NB4 (cell line): ENCODE results near the gene MGLL.

Experiments used
- DNase-seq: peaks from one replicate; pipeline ENCODE4 v3.0.0; 2010; ENCODE audit warnings: low read depth
- H3K4me3 ChIP-seq: one replicate; pipeline ENCODE4 v1.5.1; 2011; ENCODE audit warnings: mild to moderate bottlenecking, low read depth, low read length, moderate library complexity
- CTCF ChIP-seq: IDR thresholded peaks from one replicate; pipeline ENCODE4 v1.5.1; 2012; ENCODE audit warnings: low read depth, low read length
- MAX ChIP-seq: IDR thresholded peaks from 2 replicates; pipeline ENCODE4 v1.6.1; 2011; ENCODE audit warnings: low read depth, low read length
- MYC ChIP-seq: IDR thresholded peaks from 2 replicates; pipeline ENCODE4 v1.6.1; 2011; ENCODE audit warnings: low read depth, low read length
- POLR2A ChIP-seq: IDR thresholded peaks from 2 replicates; pipeline ENCODE4 v1.6.1; 2011; ENCODE audit warnings: mild to moderate bottlenecking; ENCODE audit not compliant: insufficient read length; ENCODE audit errors: extremely low read depth

MGLL gene

GRCh38 chr3:127734754-127735473 lies 87.4 kb downstream of the MGLL start:
- no peak overlapping the region for H3K4me3 ChIP-seq
- DNase-seq = peak; percentile 85
- TF ChIP-seq MYC (no peak), CTCF (no peak), MAX (no peak), POLR2A (no peak)

- no peak for DNase-seq
- no peak for TF ChIP-seq MYC
- no peak for TF ChIP-seq CTCF
- no peak for TF ChIP-seq POLR2A
- no peak for TF ChIP-seq MAX
- H3K4me3 ChIP-seq = no peak overlapping the region
Measured at GRCh38 chr3:127734181-127734720, 88.1 kb downstream of the MGLL start.

DNA sequence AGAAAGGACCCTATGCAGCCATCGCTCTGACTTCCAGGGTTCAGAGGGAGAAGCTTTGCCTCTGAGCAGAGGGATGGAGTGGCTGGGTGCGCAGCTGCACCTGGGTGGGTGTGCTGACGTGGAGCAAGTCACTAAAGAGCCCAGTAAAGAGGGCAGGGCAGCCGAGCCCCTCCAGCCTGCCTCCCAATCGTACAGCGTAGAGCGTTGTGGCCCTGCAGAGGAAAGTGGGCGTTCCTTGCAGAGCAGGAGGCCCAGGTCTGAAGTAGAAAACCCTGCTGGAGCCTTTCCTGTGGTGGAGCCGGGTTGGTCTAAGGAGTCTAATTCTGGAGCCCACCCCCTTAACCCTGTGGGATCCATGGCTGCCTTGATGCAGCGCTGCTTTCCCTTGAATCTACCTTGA lies 88.5 kb downstream of the MGLL start:
- no peak overlapping the region for H3K4me3 ChIP-seq
- DNase-seq = no peak
- TF ChIP-seq MAX = no peak
- TF ChIP-seq MYC = no peak
- TF ChIP-seq POLR2A = no peak

- no peak overlapping the region for H3K4me3 ChIP-seq
- DNase-seq = peak; percentile 43
- TF ChIP-seq MAX = no peak
- TF ChIP-seq POLR2A = no peak
- TF ChIP-seq MYC = no peak
- no peak for TF ChIP-seq CTCF
Measured at GRCh38 chr3:127732879-127733350, 89.4 kb downstream of the MGLL start.

GRCh38 chr3:127732303-127732702 lies 90.0 kb downstream of the MGLL start:
- no peak for DNase-seq

More at GRCh38 chr3:127732303-127732702, 90.0 kb downstream of the MGLL start:
- TF ChIP-seq MYC = no peak
- no peak for TF ChIP-seq CTCF
- TF ChIP-seq MAX = no peak
- no peak for TF ChIP-seq POLR2A
- H3K4me3 ChIP-seq = no peak overlapping the region
